Heart left ventricle (tissue), 16 donors: ENCODE results near the gene MOCS3. TPM values are rescaled to one million over a fixed set of nuclear protein-coding genes. Genes with fewer than 3 reads are reported as not detected.

Experiments
- ATAC-seq, 4 donors: fragments of 200-7000 bp; cut with Tn5 transposase; one replicate each; pipeline ENCODE4 v1.9.1; 2020 to 2022; ENCODE audit warnings: moderate library complexity in 4 of 4, mild to moderate bottlenecking in 3 of 4, moderate number of reproducible peaks in 1 of 4
- DNase-seq, 5 donors: peaks; one replicate each; pipeline ENCODE4 v3.0.0-alpha.2; 2020
- H3K27ac ChIP-seq, 12 donors: fragments of 200-600 bp; sonication (generic) in 4 of 12; one replicate each; pipeline versions ENCODE4 v1.5.0 to v1.8.0; 2016 to 2022; ENCODE audit warnings: mild to moderate bottlenecking in 2 of 12
- H3K27me3 ChIP-seq, 9 donors: fragments of 200-600 bp; sonication (generic) in 2 of 9; one replicate each; pipeline versions ENCODE4 v1.5.1 to v1.8.0; 2016 to 2022; ENCODE audit warnings: mild to moderate bottlenecking in 3 of 9
- H3K36me3 ChIP-seq, 9 donors: fragments of 200-600 bp; sonication (generic) in 2 of 9; one replicate each; pipeline versions ENCODE4 v1.5.0 to v1.8.0; 2018 to 2022; ENCODE audit warnings: mild to moderate bottlenecking in 2 of 9
- H3K4me1 ChIP-seq, 12 donors: fragments of 200-600 bp; sonication (generic) in 4 of 12; one replicate each; pipeline versions ENCODE4 v1.5.0 to v1.8.0; 2016 to 2022; ENCODE audit warnings: mild to moderate bottlenecking in 3 of 12
- H3K4me3 ChIP-seq, 12 donors: fragments of 200-600 bp; sonication (generic) in 4 of 12; one replicate each; pipeline versions ENCODE4 v1.5.0 to v1.8.0; 2017 to 2022; ENCODE audit warnings: mild to moderate bottlenecking in 9 of 12, moderate library complexity in 4 of 12
- H3K9me3 ChIP-seq, 12 donors: fragments of 200-600 bp; sonication (generic) in 4 of 12; one replicate each; pipeline versions ENCODE4 v1.5.0 to v1.8.0; 2016 to 2022; ENCODE audit warnings: mild to moderate bottlenecking in 1 of 12
- CTCF ChIP-seq, 12 donors: fragments of 200-600 bp; sonication (generic) in 4 of 12; IDR thresholded peaks; one replicate each; pipeline versions ENCODE4 v1.5.0 to v1.8.0; 2018 to 2022; ENCODE audit warnings: antibody characterized with exemption in 12 of 12, mild to moderate bottlenecking in 5 of 12
- POLR2A ChIP-seq, 2 donors: fragments of 450-650 bp; IDR thresholded peaks; one replicate each; pipeline ENCODE4 v1.6.1; 2017; ENCODE audit warnings: antibody characterized with exemption in 2 of 2, mild to moderate bottlenecking in 2 of 2, moderate library complexity in 2 of 2
- WGBS, 4 donors: extraction: QIAGEN DNeasy Blood & Tissue Kit in 2 of 4; methylation state at CpG; one replicate each; pipeline versions ENCODE4 v1.1.5 to v1.1.7; 2013 to 2018; 5-methylcytosine and 5-hydroxymethylcytosine counted together
- intact Hi-C, 10 donors: fragments of 100-400 bp; cut with DNase I; formaldehyde crosslinking; loops; one replicate each; pipeline versions ENCODE4 v1.11.1 to v1.14.2; 2022
- polyA plus RNA-seq, 2 donors: library from polyadenylated mRNA; stranded (reverse); fragments of 200-250 nt; gene quantifications; one replicate each; pipeline ENCODE4 v1.2.3, GENCODE V29; 2013
- total RNA-seq, 9 donors: library from RNA; depleted of rRNA in 2 of 9; stranded (reverse); fragments of >200 nt in 2 of 9; fragmentation: NEBNext Ultra II Directional in 3 of 9; extraction: Animal tissue kit (Norgen Biotek cat#: 25700) in 3 of 9; gene quantifications; one replicate each; pipeline versions ENCODE4 v1.1.0 to v1.2.4, GENCODE V29; 2016 to 2023
- donor health status: ischemic (EF 13 %, LVEDD 7.1; RV severe dilation, severe dysfunction).
- donor health status: healthy with polysubstance abuse.
- donor health status: DM: no; HTN: yes; CAD: no.
- donor health status: DM: no; HTN: no; CAD: no.
- donor health status: ischemic (EF 25% LVEDD 6.9; RV normal size, moderate dysfunction).
- donor health status: ischemic (EF 25% LVEDD 5.7; RV mildly dilated, moderate dysfunction).
- donor health status: healthy.
- donor health status: DM: yes; HTN: yes; CAD: no.
- donor health status: ischemic (EF 35%, LVEDD 5.7; RV mildly dilated, moderate dysfunction).
- donor health status: nonischemic (EF 11% LVEDD 7.7; RV severe dilation, severe dysfunction).
- donor health status: DM: yes; HTN: yes; CAD: no.
- donor health status: PGD.
- donor health status: ischemic (EF 29% LVEDD 5.4; RV normal size, mild dysfunction).
- donor health status: nonischemic (EF 23%, LVEDD 6.1; RV moderate dilation, normal function).

MOCS3 gene
- total and polyA plus RNA-seq, 11 donors = 1.2 to 3.9 (median 2.8) TPM

- Histone ChIP-seq H3K27ac (no peak overlapping the region), H3K4me1 (no peaks in the 10 kb centered on the region), H3K27me3 (peaks cover 0 to 54% (median 3%) of the 10 kb centered on the region in 9 donors), H3K4me3 (no peak overlapping the region), H3K9me3 (no peaks in the 10 kb centered on the region), H3K36me3 (no peaks in the 10 kb centered on the region)
- TF ChIP-seq POLR2A (IDR thresholded peaks at IDR 0.05) (no peak), CTCF (IDR thresholded peaks at IDR 0.05) (no peak)
- intact Hi-C loops = no loop called here
- DNase-seq (no peak), ATAC-seq (no peak)
- 53 to 66% (median 55%) methylated on average over 3 of the region's 3 CpGs for WGBS, 4 donors
Observed at GRCh38 chr20:51012357-51012756, 53.7 kb downstream of the MOCS3 start.

Other genes with a start within 250 kb of the MOCS3 start
- gene PARD6B, start 227.2 kb upstream of the MOCS3 start, total RNA-seq = 10 to 100 TPM in 1 of 9 donors, 1 to 10 TPM in 8; 2.7 to 12.2 (median 5.1) TPM
- 1 to 10 TPM; 1.3 to 2.4 TPM for gene PARD6B, start 227.2 kb upstream of the MOCS3 start, polyA plus RNA-seq
- gene BCAS4, start 163.8 kb upstream of the MOCS3 start, total RNA-seq = 1 to 10 TPM; 1.7 to 5.1 (median 2.1) TPM
- 1 to 10 TPM in 1 of 2 donors, under 1 TPM in 1; 0.78 to 1.8 TPM for gene BCAS4, start 163.8 kb upstream of the MOCS3 start, polyA plus RNA-seq
- gene ADNP, start 27.4 kb upstream of the MOCS3 start, total RNA-seq = 10 to 100 TPM; 27.5 to 50.6 (median 33.3) TPM
- 10 to 100 TPM; 18.1 to 21.4 TPM for gene ADNP, start 27.4 kb upstream of the MOCS3 start, polyA plus RNA-seq
- gene DPM1, start 286 bp upstream of the MOCS3 start, total RNA-seq = 10 to 100 TPM; 32.5 to 53.1 (median 49.5) TPM
- 10 to 100 TPM; 32.5 to 58.2 TPM for gene DPM1, start 286 bp upstream of the MOCS3 start, polyA plus RNA-seq
- gene KCNG1, start 64.3 kb downstream of the MOCS3 start, total RNA-seq = under 1 TPM in 7 of 9 donors, not detected in 2; 0.10 to 0.59 (median 0.38) TPM
- under 1 TPM; 0.11 to 0.64 TPM for gene KCNG1, start 64.3 kb downstream of the MOCS3 start, polyA plus RNA-seq